Peyer's patch (tissue), 4 donors: ENCODE data around the gene NEB.

Experiments
- POLR2A ChIP-seq, 2 donors: fragments of 450-650 bp; IDR thresholded peaks; one replicate each; pipeline ENCODE4 v1.5.1; 2017; ENCODE audit warnings: antibody characterized with exemption in 2 of 2, mild to moderate bottlenecking in 2 of 2, moderate library complexity in 2 of 2
- TF ChIP-seq, protein P1 (sequence below), 6 experiments: fragments of 450-650 bp in 4 of 6; fragments of 200-600 bp in 2 of 6; sonication (generic) in 1 of 6; IDR thresholded peaks; one replicate each; pipeline ENCODE4 v1.5.1; 2017 to 2019; ENCODE audit warnings: antibody characterized with exemption in 6 of 6, mild to moderate bottlenecking in 3 of 6, moderate library complexity in 1 of 6

DNA sequence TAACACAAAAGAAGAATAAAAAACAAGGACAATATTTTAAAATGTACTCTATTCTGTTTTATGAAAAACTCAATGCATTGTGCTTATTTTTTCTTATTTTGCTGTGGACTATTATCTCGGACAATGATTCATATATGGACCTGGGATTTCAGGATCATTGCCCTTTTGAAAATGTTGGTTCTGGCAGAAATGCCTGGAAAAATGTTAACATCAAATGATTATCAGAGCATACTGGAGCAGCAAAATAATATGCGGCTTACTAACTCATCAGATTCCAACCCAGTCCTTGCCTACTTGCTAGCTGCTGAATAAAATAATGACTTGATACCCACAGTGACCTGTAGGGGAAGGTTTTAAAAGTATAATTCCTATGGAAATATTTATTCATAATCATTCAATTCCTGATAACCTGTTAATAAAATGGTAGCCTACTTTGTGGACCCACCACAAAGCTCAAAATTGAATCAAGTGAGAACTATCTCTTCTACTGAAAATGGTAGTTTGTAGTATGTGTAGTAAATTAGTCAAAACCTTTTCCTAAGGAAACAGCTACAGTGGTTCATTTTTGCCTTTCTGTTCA lies 117.4 kb downstream of the NEB start:
- TF ChIP-seq, protein P1, sequence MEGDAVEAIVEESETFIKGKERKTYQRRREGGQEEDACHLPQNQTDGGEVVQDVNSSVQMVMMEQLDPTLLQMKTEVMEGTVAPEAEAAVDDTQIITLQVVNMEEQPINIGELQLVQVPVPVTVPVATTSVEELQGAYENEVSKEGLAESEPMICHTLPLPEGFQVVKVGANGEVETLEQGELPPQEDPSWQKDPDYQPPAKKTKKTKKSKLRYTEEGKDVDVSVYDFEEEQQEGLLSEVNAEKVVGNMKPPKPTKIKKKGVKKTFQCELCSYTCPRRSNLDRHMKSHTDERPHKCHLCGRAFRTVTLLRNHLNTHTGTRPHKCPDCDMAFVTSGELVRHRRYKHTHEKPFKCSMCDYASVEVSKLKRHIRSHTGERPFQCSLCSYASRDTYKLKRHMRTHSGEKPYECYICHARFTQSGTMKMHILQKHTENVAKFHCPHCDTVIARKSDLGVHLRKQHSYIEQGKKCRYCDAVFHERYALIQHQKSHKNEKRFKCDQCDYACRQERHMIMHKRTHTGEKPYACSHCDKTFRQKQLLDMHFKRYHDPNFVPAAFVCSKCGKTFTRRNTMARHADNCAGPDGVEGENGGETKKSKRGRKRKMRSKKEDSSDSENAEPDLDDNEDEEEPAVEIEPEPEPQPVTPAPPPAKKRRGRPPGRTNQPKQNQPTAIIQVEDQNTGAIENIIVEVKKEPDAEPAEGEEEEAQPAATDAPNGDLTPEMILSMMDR (IDR thresholded peaks at IDR 0.05): no peak
- TF ChIP-seq POLR2A (IDR thresholded peaks at IDR 0.05): no peak
